Stimulated activated CD4-positive, alpha-beta T cell treated with anti-CD3 and anti-CD28 coated beads, Interleukin-15, amount 100 ng/mL, for 1 hour (primary cell): Measurements from ENCODE around the gene TSGA10IP.

Experiments
- DNase-seq, 2 donors: peaks; one replicate each; pipeline ENCODE4 v3.0.0-alpha.2; 2020; ENCODE audit warnings: low read depth in 1 of 2, low spot score in 1 of 2

TSGA10IP gene

GRCh38 chr11:65973439-65974110, 28.3 kb downstream of the TSGA10IP start:
- DNase-seq: no peak

GRCh38 chr11:65975771-65976170, 30.5 kb downstream of the TSGA10IP start:
- no peak for DNase-seq

GRCh38 chr11:65976216-65977176, 31.2 kb downstream of the TSGA10IP start:
- DNase-seq: no peak

DNA sequence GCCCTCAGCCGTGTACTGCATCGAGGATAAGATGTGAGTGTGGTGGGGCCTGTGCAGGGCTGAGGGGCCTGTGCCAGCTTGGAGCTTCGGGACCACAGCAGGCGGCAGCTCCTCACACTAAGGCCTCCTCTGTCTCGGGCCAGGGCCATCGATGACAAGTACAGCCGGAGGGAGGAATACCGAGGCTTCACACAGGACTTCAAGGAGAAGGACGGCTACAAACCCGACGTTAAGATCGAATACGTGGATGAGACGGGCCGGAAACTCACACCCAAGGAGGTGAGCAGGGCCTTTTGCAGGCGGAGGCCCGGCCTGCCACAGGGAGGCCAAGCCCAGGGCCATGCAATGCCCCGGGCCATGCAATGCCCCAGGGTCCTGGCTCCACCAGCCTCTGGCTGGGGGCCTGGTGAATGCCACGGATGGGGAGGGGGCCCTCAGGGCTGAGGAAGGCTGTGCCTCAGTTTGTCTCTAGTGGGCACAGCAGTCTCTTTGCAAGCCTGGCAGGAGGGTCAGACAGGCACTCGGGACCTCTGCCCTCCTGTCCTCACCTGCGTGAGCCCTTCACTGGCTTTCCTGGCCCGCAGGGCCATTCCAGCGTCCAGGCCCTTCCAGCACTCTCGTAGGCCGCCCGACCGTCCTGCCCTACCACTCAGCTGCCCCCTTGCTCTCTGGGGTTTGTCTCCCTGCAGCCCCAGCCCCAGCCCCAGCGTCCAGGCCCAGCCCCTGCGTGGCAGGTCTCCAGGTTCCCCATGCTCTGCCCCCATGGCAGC, 32.5 kb downstream of the TSGA10IP start:
- DNase-seq: no peak

DNA sequence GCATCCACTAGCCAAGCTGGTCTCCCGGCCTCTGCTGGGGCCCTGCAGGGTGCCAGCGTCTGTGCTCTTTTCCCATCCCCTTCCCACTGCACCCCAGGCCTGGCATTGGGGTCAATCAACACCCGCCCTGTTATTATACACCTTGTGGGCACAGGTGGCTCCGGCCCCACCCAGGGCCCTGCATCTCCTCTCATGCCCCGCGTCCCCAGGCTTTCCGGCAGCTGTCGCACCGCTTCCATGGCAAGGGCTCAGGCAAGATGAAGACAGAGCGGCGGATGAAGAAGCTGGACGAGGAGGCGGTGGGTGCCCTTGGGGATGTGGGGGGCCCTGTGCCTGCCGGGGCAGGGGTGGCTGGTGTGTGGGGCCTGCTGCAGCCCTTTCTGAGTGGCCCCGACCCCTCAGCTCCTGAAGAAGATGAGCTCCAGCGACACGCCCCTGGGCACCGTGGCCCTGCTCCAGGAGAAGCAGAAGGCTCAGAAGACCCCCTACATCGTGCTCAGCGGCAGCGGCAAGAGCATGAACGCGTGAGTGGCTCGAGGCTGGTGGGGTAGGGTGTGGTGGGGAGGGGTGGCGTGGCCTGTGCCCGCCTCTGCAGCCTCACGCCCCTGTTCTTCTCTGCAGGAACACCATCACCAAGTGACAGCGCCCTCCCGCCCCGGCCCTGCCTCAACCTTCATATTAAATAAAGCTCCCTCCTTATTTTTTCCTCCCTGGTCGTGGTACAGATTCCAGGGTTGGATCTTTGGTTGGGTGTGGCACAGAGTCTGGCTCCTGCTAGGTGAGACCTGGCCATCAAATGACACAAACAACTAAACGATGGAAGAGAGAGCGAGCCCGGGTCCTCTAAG, 33.3 kb downstream of the TSGA10IP start:
- no peak for DNase-seq

DNA sequence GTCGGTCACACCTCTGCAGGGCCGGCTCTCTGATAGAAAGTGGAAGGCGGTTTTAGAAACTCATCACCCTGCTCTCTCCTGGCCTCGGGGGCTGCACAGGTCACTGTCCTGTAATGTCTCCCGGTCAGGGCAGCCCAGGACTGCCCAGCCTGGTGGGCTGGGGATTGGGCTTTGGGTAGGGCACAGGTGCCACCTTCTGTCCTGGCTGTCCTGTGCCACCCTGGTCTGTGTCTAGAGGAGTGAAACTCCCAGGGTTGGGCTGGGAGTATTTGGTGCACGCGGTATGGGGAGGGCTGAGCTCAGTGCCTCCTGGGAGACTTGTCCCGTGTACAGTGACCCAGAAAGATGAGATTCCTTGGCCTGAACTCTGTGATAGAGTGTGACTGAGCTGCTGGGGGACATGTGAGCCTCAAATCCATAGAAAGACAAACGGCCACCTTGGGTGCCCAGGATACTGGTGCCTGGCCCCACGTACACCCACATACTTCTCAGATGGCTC, 34.0 kb downstream of the TSGA10IP start:
- no peak for DNase-seq

DNA sequence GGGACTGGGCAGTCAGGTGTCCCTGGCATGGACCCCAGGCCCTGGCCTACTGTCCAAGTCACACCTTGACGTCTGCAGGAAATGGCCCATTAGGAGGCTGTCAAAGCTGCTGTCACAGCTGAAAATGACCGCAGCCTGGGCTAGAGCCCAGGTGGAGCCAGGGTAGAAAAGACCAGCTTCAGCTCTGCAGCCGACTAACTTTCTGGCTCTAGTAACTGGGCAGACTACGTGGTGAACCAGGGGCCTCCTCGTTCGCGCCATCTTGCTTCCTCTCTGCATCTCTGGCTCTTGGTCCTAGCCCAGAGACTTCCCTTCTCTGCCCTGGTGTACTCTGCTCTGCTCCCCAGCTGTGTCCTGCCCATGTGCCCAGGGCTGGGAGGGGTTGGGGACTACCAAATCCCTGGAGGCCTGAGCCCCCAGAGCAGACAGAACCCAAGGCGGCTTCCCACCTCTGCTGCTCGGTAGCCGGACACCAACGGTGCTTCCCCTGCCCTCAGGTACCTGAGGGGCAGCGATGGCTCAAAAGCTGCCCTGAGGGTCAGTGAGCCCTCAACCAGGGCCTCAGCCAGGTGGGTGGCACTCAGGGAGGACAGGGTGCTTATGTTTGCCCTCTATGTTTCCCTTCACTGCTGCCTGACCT, 35.9 kb downstream of the TSGA10IP start:
- no peak for DNase-seq

DNA sequence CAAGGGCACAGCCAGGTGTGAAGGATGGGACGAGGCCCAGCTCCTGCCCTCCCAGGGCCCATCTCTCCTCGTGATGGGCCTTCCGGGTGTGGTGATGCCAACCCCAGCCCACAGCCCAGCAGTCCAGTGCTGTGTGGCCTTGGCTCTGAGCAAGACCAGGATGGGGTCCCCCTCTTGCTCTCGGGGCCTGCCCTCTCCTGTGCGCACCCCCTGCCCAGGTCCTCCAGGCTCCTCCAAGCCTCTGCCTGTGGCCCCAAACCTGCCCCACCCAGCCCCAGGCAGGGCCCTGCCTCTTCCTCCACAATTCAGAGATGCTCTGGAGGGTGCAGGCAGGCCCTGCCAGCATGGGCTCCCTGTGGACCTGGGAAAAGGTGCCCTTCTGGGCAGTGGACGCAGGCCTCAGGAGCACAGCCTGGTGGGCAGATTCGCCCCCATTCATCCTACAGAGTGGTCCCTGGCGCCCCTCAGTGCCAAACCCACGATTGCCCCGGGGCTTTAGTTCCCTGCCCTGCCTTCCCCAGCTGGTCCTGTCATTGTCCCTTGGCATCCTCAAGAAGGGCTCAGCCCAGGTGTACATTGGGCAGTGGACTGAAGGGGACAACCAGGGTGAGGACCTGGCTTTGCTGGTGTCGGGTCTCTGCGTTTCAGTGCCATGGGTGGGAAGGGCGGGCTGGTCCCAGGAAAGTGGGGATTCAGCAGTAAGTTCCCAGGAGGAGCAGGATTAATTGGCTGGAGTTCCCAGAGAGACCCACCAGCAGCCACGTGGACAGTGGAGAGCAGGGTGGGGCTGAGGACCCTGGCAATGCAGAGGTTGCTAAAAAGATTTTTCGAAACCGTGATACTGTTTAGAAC, 36.9 kb downstream of the TSGA10IP start:
- DNase-seq: no peak

DNA sequence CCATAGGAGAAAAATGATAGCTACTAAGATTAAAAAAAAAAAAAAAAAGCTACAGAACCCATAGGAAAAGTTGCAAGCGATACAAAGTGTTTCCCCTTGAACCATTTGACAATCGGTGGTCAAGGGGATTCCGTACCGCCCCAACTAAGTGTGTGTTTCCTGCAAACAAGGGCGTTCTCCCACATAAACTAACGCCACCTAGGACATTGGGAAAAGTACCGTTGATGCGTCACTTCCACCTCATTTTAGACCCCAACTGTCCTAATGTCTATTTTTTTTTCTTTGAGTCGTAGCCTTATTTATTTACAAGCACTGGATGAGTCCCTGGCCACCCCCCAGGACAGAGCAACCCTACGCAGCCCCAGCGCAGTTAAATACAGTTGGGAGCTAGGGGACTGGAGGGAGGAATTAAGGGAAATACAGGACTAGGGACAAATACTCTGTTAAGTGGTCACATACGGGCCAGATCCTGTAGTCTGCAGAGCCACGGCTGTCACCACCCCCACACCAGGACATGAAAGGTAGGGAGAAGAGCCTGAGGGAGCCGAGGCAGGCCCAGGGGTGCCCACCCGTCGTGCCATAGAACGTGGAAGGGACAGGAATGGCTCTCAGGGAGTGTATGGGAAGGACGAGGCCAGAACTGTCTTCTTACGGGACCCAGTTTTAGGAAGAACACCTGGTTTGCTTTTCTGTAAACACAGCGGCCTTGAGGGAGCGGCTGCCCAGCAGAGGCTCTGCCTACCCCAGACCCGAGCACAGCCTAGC, 37.7 kb downstream of the TSGA10IP start:
- no peak for DNase-seq

DNA sequence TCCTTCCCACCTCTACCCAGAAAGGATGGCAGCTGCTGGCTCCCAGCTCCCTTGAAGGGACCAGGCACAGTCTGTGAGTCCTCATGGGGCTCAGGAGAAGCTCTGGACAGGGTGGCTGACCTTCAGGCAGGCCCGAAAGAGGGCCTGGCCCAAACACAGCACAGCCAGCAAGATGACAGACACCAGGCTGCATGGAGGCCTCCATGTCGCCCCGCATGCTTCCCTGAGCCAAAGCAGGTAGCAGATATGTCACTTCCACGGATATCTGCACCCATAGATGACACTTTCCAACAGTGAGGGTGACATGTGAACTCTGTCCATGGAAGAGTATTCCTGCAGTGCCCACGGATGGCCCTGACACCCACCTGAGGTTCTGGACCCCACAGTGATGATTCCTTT, 38.3 kb downstream of the TSGA10IP start:
- no peak for DNase-seq

- no peak for DNase-seq
Measured at GRCh38 chr11:65987336-65987735, 42.1 kb downstream of the TSGA10IP start.

GRCh38 chr11:65988791-65989592, 43.7 kb downstream of the TSGA10IP start:
- DNase-seq: peak; percentile 60 to 79

- DNase-seq: no peak
Measured at GRCh38 chr11:65992056-65992455, 46.8 kb downstream of the TSGA10IP start.

DNA sequence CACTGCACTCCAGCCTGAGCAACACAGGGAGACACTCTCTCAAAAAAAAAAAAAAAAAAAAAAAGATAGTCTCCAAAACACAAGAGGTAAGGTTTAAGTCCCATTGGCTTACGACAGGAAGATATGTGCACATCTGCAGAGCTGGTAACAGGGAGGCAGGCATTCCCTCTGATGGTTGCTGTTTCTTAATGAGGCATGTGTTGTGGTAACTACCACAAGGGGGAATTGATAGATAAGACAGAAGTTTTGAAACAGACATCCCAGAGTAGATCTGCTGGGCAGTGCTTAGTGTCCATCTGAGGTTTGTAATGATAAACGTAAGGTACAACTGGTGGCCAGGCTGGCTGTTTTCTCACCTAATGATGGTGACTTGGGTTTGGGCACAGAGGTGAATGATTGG, 52.0 kb downstream of the TSGA10IP start:
- DNase-seq: no peak

DNA sequence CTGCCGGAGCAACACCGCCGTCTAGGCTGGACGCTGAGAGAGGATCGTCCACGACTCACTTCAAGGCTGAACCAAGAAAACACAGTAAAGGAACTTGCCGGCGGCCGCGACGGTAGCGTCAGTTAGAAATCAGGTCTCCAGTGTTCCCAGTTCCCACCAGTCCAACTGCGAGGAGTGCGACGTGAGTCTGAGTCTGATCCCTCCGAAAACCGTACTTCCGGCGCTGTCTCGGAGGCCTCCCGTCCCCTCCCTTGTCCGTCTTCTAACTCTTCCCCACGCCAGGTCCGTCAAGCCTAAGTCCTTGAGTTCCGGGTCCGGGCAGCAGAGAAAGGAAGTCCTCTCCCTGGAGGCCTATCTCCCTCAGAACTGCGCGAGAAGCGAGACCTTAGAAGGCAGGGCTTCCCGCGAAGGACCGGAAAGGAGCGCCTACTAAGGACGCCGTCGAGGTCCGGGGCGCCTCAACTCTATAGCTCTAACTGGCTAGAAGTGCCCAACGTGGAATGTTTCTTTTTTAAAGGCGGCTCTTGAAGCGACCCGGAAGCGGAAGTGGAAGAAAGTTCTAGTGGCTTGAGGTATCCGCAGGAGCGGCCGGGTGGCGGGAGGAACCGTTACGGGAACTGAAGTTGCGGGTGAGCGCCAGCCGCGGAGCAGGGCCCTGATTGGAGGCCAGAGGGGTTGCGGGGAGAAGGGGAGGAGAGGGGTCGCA, 56.8 kb downstream of the TSGA10IP start, which contains the start of the genes BANF1 and EIF1AD:
Gene BANF1, plus strand, starts transcription at position 562 of the 706 bp plus-strand sequence. CDS start 748 bp downstream, outside the sequence.
Gene EIF1AD, minus strand, starts transcription at position 216 of the 706 bp plus-strand sequence. CDS start 1,768 bp downstream, outside the sequence.
- peak; percentile 78 to 83 for DNase-seq

GRCh38 chr11:66002648-66003225, 57.5 kb downstream of the TSGA10IP start:
- peak in 1 of 2 donors; percentile 59 for DNase-seq
